Measurements from ENCODE around the gene RBM23. TPM values are rescaled to one million over a fixed set of nuclear protein-coding genes. Genes with fewer than 3 reads are reported as not detected.
"Not testable (repeated sequence)": the region's sequence is repeated elsewhere in the genome, so short reads cannot be mapped to it uniquely, and the experiment has no call there.

RBM23 gene
- total RNA-seq, result 100 to 1,000 TPM; 170 to 463 TPM

GRCh38 chr14:22918804-22919600, at the start of gene RBM23:
TSS of gene RBM23 (minus strand) at chr14:22919149.
- H3K4me3 ChIP-seq, result peak within 1 kb of the TSS; percentile 61 to 73
- intact Hi-C loops (cut with DNase I), result loop anchor here (5.0 kb wide), 1 partner anchor 47 kb away; the partner anchor contains the start of gene LRP10
- WGBS, result under 1% methylated on average over 46 of the region's 46 CpGs
- no peaks in the 10 kb centered on the region for H3K9me3 ChIP-seq
- no peaks in the 10 kb centered on the region for H3K4me1 ChIP-seq (replicated peaks)
- peak; percentile 100 for DNase-seq (ENCODE audit: low spot score)
- peak within 1 kb of the TSS; percentile 97 to 99 for H3K27ac ChIP-seq
- TF ChIP-seq POLR2AphosphoS5 (IDR thresholded peaks at IDR 0.05) (peak; percentile 99), CTCF (IDR thresholded peaks at IDR 0.05) (peak in 1 of 4 experiments; percentile 29), POLR2A (IDR thresholded peaks at IDR 0.05) (peak; percentile 83)
- H3K27me3 ChIP-seq (replicated peaks; ENCODE audit: insufficient read depth), result no peaks in the 10 kb centered on the region
- H3K36me3 ChIP-seq, result peaks cover 0 to 11% of the 10 kb centered on the region in 2 donors

- intact Hi-C loops (cut with DNase I), result no loop called here
- TF ChIP-seq CTCF (IDR thresholded peaks at IDR 0.05) (no peak), POLR2A (IDR thresholded peaks at IDR 0.05) (no peak), POLR2AphosphoS5 (IDR thresholded peaks at IDR 0.05) (no peak)
- Histone ChIP-seq H3K4me3 (no peak overlapping the region), H3K4me1 (replicated peaks) (no peaks in the 10 kb centered on the region), H3K36me3 (no peaks in the 10 kb centered on the region), H3K9me3 (no peaks in the 10 kb centered on the region), H3K27ac (no peak overlapping the region), H3K27me3 (replicated peaks; ENCODE audit: insufficient read depth) (no peaks in the 10 kb centered on the region)
- WGBS, result 43% methylated on average over 4 of the region's 4 CpGs
- no peak for DNase-seq (ENCODE audit: low spot score)
Observed at GRCh38 chr14:22966783-22967269, 47.9 kb upstream of the RBM23 start.

- H3K36me3 ChIP-seq; H3K4me3 ChIP-seq; H3K27me3 ChIP-seq (replicated peaks; ENCODE audit: insufficient read depth); H3K9me3 ChIP-seq; H3K27ac ChIP-seq; DNase-seq (ENCODE audit: low spot score); H3K4me1 ChIP-seq (replicated peaks); intact Hi-C loops (cut with DNase I): not testable (repeated sequence)
- 66% methylated on average over 15 of the region's 15 CpGs for WGBS
Observed at GRCh38 chr14:22965916-22966782, 47.2 kb upstream of the RBM23 start.

GRCh38 chr14:22962061-22962676, 43.2 kb upstream of the RBM23 start:
- TF ChIP-seq POLR2AphosphoS5 (IDR thresholded peaks at IDR 0.05), result no peak
- no peak for TF ChIP-seq CTCF (IDR thresholded peaks at IDR 0.05)
- no peak for TF ChIP-seq POLR2A (IDR thresholded peaks at IDR 0.05)
- no peaks in the 10 kb centered on the region for H3K36me3 ChIP-seq
- H3K9me3 ChIP-seq, result no peaks in the 10 kb centered on the region
- 95% methylated on average over 6 of the region's 6 CpGs for WGBS
- intact Hi-C loops (cut with DNase I), result no loop called here
- DNase-seq (ENCODE audit: low spot score), result no peak
- H3K27me3 ChIP-seq (replicated peaks; ENCODE audit: insufficient read depth), result no peaks in the 10 kb centered on the region
- H3K4me1 ChIP-seq (replicated peaks), result no peaks in the 10 kb centered on the region
- no peak overlapping the region for H3K27ac ChIP-seq
- H3K4me3 ChIP-seq, result no peak overlapping the region

Measured in prostate gland (tissue), 2 donors.